Colon (tissue), 2 donors: ENCODE measurements around the gene ARGLU1.

Experiments
- FAIRE-seq: peaks from 2 replicates; lab custom pipeline; 2012; peaks lifted over from hg19 to GRCh38; lab: Jason Lieb, UNC
- donor health status: control.
- donor health status: control.

ARGLU1 gene

GRCh38 chr13:106586648-106587166 is 18.8 kb upstream of the ARGLU1 start:
- no peak for FAIRE-seq

- no peak for FAIRE-seq
Measured at GRCh38 chr13:106581225-106581624, 13.3 kb upstream of the ARGLU1 start.

DNA sequence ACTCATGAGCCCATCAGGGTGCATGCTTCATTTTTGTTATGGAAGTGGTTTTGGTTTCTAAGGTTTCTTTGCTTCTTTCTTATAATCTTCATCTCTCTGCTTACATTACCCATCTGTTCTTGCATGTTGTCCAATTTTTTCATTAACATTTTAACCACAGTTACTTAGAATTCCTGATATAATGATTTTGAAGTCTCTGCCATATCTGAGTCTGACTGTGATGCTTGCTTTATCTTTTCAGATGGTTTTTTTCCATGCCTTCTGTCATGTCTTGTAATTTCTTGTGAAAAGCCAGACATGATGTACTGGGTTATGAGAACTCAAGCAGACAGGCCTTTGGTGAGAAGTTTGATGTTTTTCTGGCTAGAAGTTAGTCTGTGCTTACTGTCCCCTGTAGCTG is 8.0 kb upstream of the ARGLU1 start:
- no peak for FAIRE-seq

GRCh38 chr13:106573868-106574267 is 5.9 kb upstream of the ARGLU1 start:
- FAIRE-seq, result no peak

GRCh38 chr13:106573284-106573846 is 5.4 kb upstream of the ARGLU1 start:
- FAIRE-seq, result no peak

- no peak for FAIRE-seq
Measured at GRCh38 chr13:106570299-106570852, 2.4 kb upstream of the ARGLU1 start.

- FAIRE-seq, result no peak
Measured at GRCh38 chr13:106569233-106570095, 1.5 kb upstream of the ARGLU1 start.

GRCh38 chr13:106568299-106569003 is 514 bp upstream of the ARGLU1 start:
- no peak for FAIRE-seq

- no peak for FAIRE-seq
Measured at GRCh38 chr13:106566641-106567473, 1.1 kb downstream of the ARGLU1 start.

GRCh38 chr13:106565127-106565775 is 2.7 kb downstream of the ARGLU1 start:
- FAIRE-seq, result no peak

DNA sequence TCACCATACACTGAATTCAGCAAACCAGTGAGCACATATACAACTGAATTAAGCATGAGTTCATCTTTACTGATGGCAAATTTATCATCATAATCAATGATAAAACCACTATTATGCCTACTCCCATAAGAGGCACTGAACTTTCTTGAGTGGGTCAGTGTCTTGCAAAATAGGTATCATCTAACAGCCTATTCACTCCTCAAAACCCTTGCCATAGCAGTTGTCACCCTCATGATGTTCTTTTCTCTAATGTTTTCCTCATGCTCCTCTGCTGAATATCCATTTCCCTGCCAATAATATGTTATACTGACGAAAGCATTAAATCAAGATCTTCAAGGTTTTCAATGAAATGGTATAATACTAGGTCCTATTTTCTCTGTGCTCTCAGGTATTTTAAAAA is 5.6 kb downstream of the ARGLU1 start:
- FAIRE-seq, result no peak

- FAIRE-seq, result no peak
Measured at GRCh38 chr13:106561551-106562170, 6.3 kb downstream of the ARGLU1 start.

GRCh38 chr13:106560821-106561220 is 7.1 kb downstream of the ARGLU1 start:
- no peak for FAIRE-seq

DNA sequence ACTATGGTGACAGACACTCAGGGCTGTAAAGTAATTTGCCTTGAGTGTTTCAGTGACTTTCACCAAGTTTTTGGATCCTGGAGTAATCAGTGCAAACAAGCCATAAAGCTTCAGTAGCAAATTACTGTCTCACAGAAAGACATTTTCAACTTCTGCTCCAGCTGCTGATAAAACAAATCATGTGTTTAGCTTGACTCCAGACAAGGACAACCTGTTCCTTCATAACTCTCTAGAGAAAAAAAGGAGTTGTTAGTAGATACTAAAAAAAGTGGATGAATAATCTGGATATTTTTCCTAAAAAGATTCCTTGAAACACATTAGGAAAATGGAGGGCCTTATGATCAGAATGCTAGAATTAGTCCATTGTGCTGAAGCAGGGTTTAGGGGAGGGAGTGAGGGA is 9.4 kb downstream of the ARGLU1 start:
- no peak for FAIRE-seq

DNA sequence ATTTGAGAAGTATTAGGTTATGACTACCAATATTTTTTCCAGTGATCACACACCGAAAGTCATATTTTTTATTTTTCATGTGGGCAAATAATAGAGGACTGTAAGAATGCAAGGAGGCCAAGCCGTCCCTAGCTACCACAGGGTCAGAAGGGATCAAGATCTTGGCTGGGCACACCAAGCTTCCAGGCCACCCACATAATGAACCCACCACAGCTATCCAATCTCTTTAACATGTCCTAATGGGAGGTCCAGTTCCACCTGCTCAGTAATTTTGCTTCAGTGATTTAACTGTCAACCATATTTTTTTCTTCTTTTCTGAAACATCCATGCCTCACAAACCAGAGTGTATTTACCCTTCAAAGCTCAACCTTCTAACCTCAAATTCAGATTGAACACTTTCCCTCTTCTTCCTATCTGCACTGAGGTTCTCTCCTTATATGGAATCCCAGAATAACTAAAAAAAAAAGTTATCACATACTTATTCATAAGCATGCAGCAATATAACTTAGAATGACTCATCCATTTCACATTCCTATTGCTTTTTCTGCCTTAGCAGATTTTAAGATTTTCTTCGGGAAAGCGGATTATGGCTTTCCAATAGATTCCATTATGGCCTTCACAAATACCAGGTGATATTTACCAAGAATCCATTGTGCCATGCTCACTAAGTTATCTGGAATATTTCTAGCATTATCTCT is 12.2 kb downstream of the ARGLU1 start:
- no peak for FAIRE-seq

GRCh38 chr13:106551751-106552150 is 16.2 kb downstream of the ARGLU1 start:
- no peak for FAIRE-seq

- FAIRE-seq, result no peak
Measured at GRCh38 chr13:106551350-106551749, 16.6 kb downstream of the ARGLU1 start.

GRCh38 chr13:106550570-106551135 is 17.3 kb downstream of the ARGLU1 start:
- FAIRE-seq, result no peak

- no peak for FAIRE-seq
Measured at GRCh38 chr13:106548064-106548696, 19.8 kb downstream of the ARGLU1 start.
